Sigmoid colon (tissue), 7 donors: Measurements from ENCODE around the gene BRMS1. TPM values are rescaled to one million over a fixed set of nuclear protein-coding genes. Genes with fewer than 3 reads are reported as not detected.
"Not testable (repeated sequence)": the region's sequence is repeated elsewhere in the genome, so short reads cannot be mapped to it uniquely, and the experiment has no call there.

Source experiments
- DNase-seq: peaks from one replicate; pipeline ENCODE4 v3.0.0-alpha.2; 2019
- H3K27ac ChIP-seq, 4 donors: fragments of 200-600 bp; sonication (generic); one replicate each; pipeline ENCODE4 v1.5.1; 2016 to 2019; ENCODE audit warnings: mild to moderate bottlenecking in 1 of 4
- H3K27me3 ChIP-seq, 3 donors: fragments of 200-600 bp; sonication (generic); one replicate each; pipeline ENCODE4 v1.5.1; 2019; ENCODE audit warnings: mild to moderate bottlenecking in 1 of 3
- H3K36me3 ChIP-seq, 4 donors: fragments of 200-600 bp; sonication (generic); one replicate each; pipeline ENCODE4 v1.5.1; 2016 to 2019
- H3K4me1 ChIP-seq, 4 donors: fragments of 200-600 bp; sonication (generic); one replicate each; pipeline ENCODE4 v1.5.1; 2017 to 2019
- H3K4me3 ChIP-seq, 4 donors: fragments of 200-600 bp; sonication (generic); one replicate each; pipeline ENCODE4 v1.5.1; 2017 to 2019; ENCODE audit warnings: mild to moderate bottlenecking in 2 of 4, moderate library complexity in 1 of 4
- H3K9me3 ChIP-seq, 4 donors: fragments of 200-600 bp in 3 of 4; sonication (generic) in 3 of 4; one replicate each; pipeline versions ENCODE4 v1.5.1 to v1.6.1; 2013 to 2019
- EP300 ChIP-seq, 4 donors: sonication (generic); formaldehyde crosslinking; IDR thresholded peaks; one replicate each; pipeline ENCODE4 v1.6.1; 2017; ENCODE audit warnings: antibody characterized with exemption in 4 of 4
- POLR2A ChIP-seq, 2 donors: fragments of 450-650 bp; IDR thresholded peaks; one replicate each; pipeline ENCODE4 v1.6.1; 2016; ENCODE audit warnings: antibody characterized with exemption in 2 of 2, mild to moderate bottlenecking in 2 of 2, moderate library complexity in 2 of 2
- POLR2AphosphoS5 ChIP-seq, 4 donors: sonication (generic); formaldehyde crosslinking; IDR thresholded peaks; one replicate each; pipeline ENCODE4 v1.6.1; 2017; ENCODE audit warnings: antibody characterized with exemption in 4 of 4
- WGBS, 2 donors: extraction: QIAGEN DNeasy Blood & Tissue Kit; methylation state at CpG; one replicate each; pipeline ENCODE4 v1.1.7; 2013; 5-methylcytosine and 5-hydroxymethylcytosine counted together
- intact Hi-C: fragments of 100-400 bp; cut with DNase I; formaldehyde crosslinking; loops from one replicate; pipeline ENCODE4 v1.15.1; 2023
- polyA plus RNA-seq, 3 donors: library from polyadenylated mRNA; stranded (reverse); fragments of 200-250 nt; gene quantifications; one replicate each; pipeline ENCODE4 v1.2.3, GENCODE V29; 2013
- total RNA-seq, 4 donors: library from RNA; depleted of rRNA; stranded (reverse); fragments of >200 nt; gene quantifications; one replicate each; pipeline ENCODE4 v1.1.0, GENCODE V29; 2016
- TF ChIP-seq, protein P1 (sequence below), 4 experiments: fragments of 450-650 bp in 3 of 4; fragments of 200-600 bp in 1 of 4; IDR thresholded peaks; one replicate each; pipeline ENCODE4 v1.5.1; 2016 to 2019; ENCODE audit warnings: antibody characterized with exemption in 4 of 4, mild to moderate bottlenecking in 3 of 4, moderate library complexity in 2 of 4
- donor health status: healthy with polysubstance abuse.
- donor health status: Bipolar disorder and iron deficiency.
- donor health status: healthy.

The BRMS1 gene
- total and polyA plus RNA-seq, 7 donors = 20.2 to 81.8 (median 36.2) TPM

DNA sequence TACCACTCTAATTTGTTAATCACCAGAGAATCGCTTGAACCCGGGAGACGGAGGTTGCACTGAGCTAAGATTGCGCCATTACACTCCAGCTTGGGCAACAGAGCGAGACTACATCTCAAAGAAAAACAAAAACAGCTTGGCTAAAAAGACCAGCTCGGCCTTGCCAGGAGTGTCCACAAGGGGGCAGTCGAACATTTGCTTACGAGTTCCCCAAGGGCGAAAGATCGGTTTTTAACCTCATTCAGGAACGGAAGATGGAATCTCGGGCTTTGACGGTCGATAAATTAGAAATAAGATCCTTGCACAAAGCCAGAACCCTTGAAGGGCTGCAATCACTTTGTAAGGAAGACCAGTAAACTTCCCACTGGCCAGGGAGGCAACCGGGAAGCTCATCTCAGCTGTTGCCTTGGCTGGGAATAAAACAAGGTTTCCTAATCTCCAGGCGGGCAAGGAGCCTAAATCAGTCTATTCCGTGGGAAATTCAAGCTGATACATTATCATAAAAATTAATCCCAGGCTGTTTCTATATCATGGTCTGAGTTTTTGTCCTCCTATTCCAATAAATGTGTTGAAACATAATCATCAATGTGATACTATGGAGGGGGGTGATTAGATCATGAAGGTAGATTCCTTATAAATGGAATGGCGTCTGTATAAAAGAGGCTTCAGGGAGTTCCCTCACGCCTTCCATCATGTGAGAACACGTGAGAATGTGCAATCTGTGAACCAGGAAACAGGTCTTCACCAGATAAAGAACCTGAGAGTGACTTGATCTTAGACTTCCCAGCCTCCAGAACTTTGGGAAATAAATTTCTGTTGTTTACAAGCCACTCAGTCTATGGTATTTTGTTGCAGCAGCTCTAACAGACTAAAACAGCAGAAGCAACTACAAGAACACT is 41.5 kb upstream of the BRMS1 start:
- intact Hi-C loops = loop anchor here (1.0 to 5.0 kb wide), 3 partner anchors 39 to 74 kb away; partner anchors contain the start of genes B4GAT1 and BRMS1

DNA sequence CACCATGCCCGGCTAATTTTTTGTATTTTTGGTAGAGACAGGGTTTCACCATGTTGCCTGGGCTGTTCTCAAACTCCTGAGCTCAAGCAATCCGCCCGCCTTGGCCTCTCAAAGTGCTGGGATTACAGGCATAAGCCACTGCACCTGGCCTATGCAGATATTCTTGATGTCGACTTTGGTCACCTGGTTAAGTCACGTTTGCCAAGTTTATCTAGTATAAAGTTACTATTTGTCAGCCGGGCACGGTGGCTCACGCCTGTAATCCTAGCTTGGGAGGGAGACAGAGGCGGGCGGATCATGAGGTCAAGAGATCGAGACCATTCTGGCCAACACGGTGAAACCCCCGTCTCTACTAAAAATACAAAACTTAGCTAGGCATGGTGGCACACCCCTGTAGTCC is 39.4 kb upstream of the BRMS1 start:
- intact Hi-C loops, H3K4me1 ChIP-seq, H3K27ac ChIP-seq, DNase-seq, H3K36me3 ChIP-seq, H3K9me3 ChIP-seq, H3K4me3 ChIP-seq: not testable (repeated sequence)
- peaks cover 0 to 19% (median 0%) of the 10 kb centered on the region in 3 donors for H3K27me3 ChIP-seq
- WGBS, 2 donors = 46 to 80% methylated on average over 13 of the region's 13 CpGs

More for the DNA sequence above, 41.5 kb upstream of the BRMS1 start:
- Histone ChIP-seq H3K27me3 (peaks cover 0 to 5% (median 0%) of the 10 kb centered on the region in 3 donors), H3K27ac (peak overlapping the region in 1 of 4 donors; percentile 23), H3K4me3 (peak overlapping the region in 3 of 4 donors; percentile 8 to 30 (median 24)), H3K36me3 (no peaks in the 10 kb centered on the region), H3K4me1 (peaks cover 0 to 6% (median 4%) of the 10 kb centered on the region in 4 donors), H3K9me3 (no peaks in the 10 kb centered on the region)
- 5 to 8% methylated on average over 20 of the region's 20 CpGs for WGBS, 2 donors
- TF ChIP-seq POLR2A (IDR thresholded peaks at IDR 0.05) = no peak
- TF ChIP-seq EP300 (IDR thresholded peaks at IDR 0.05) = no peak
- no peak for TF ChIP-seq POLR2AphosphoS5 (IDR thresholded peaks at IDR 0.05)
- TF ChIP-seq, protein P1, sequence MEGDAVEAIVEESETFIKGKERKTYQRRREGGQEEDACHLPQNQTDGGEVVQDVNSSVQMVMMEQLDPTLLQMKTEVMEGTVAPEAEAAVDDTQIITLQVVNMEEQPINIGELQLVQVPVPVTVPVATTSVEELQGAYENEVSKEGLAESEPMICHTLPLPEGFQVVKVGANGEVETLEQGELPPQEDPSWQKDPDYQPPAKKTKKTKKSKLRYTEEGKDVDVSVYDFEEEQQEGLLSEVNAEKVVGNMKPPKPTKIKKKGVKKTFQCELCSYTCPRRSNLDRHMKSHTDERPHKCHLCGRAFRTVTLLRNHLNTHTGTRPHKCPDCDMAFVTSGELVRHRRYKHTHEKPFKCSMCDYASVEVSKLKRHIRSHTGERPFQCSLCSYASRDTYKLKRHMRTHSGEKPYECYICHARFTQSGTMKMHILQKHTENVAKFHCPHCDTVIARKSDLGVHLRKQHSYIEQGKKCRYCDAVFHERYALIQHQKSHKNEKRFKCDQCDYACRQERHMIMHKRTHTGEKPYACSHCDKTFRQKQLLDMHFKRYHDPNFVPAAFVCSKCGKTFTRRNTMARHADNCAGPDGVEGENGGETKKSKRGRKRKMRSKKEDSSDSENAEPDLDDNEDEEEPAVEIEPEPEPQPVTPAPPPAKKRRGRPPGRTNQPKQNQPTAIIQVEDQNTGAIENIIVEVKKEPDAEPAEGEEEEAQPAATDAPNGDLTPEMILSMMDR (IDR thresholded peaks at IDR 0.05) = peak; percentile 68 to 93 (median 76)
- peak; percentile 92 for DNase-seq

DNA sequence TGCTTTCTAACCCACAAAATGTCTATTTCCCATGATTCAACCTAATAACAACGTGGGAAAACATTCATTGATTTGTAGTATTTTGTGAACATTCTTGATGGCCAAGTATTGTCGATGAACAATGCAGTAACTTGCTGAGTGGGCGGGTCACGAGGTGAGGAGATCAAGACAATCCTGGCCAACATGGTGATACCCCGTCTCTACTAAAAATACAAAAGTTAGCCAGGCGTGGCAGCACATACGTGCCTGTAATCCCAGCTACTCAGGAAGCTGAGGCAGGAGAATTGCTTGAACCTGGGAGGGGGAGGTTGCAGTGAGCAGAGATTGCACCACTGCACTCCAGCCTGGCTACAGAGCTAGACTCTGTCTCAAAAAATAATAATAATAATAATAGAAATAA is 35.4 kb upstream of the BRMS1 start:
- DNase-seq, H3K4me3 ChIP-seq, H3K9me3 ChIP-seq, H3K36me3 ChIP-seq, intact Hi-C loops, H3K4me1 ChIP-seq, H3K27ac ChIP-seq: not testable (repeated sequence)
- peaks cover 0 to 51% (median 0%) of the 10 kb centered on the region in 3 donors for H3K27me3 ChIP-seq
- 22 to 27% methylated on average over 7 of the region's 7 CpGs for WGBS, 2 donors

DNA sequence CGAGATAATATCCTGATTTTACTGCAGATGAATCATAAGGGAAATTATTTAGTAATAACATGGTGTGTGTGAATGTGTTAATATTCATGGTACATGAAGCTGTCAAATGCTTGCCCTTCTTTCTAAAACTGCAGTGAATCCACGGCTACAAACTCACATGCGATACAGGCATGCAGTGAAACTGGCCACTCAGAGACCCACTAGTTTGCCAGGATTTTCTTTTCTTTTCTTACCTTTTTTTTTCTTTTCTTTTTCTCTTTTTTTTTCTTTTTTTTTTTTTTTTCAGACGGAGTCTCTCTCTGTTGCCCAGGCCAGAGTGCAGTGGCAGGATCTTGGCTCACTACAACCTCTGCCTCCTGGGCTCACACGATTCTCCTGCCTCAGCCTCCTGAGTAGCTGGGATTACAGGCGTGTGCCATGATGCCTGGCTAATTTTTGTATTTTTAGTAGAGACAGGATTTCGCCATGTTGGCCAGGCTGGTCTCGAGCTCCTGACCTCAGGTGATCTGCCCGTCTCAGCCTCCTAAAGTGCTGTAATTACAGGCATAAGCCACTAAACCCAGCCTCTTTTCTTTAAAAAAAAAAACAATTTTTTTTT is 28.9 kb upstream of the BRMS1 start:
- Histone ChIP-seq H3K27me3 (peaks cover 10 to 84% (median 39%) of the 10 kb centered on the region in 3 donors), H3K4me1 (peaks cover 0 to 20% (median 18%) of the 10 kb centered on the region in 4 donors)
- intact Hi-C loops, H3K9me3 ChIP-seq, H3K36me3 ChIP-seq, DNase-seq, H3K4me3 ChIP-seq, H3K27ac ChIP-seq: not testable (repeated sequence)
- WGBS, 2 donors = 73 to 86% methylated on average over 9 of the region's 9 CpGs

DNA sequence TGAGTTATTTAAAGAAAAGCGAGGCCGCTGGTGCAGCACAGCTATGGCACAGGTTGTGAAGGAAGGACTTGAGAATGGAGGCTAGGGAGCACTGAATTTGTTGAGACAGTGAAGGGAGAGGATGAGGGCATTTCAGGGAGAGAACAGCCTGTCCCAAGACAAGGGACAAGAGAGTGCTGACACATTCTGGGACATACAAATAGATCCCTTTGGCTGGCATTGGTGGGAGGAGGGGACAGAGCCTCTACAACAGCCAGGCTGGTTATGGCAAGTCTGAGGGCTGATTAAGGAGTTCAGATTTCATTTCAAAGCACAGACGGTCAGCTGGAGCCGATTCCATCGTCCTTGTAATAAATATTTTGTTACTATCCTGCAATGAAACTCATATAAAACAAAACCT is 28.4 kb upstream of the BRMS1 start:
- 45 to 76% methylated on average over 5 of the region's 5 CpGs for WGBS, 2 donors
- TF ChIP-seq, protein P1 (IDR thresholded peaks at IDR 0.05) = no peak
- TF ChIP-seq POLR2AphosphoS5 (IDR thresholded peaks at IDR 0.05) = no peak
- no peak for TF ChIP-seq EP300 (IDR thresholded peaks at IDR 0.05)
- TF ChIP-seq POLR2A (IDR thresholded peaks at IDR 0.05) = no peak
- H3K27me3 ChIP-seq = peaks cover 10 to 79% (median 39%) of the 10 kb centered on the region in 3 donors

More for the DNA sequence above, 28.4 kb upstream of the BRMS1 start:
- Histone ChIP-seq H3K9me3 (no peaks in the 10 kb centered on the region), H3K36me3 (no peaks in the 10 kb centered on the region), H3K4me1 (peaks cover 0 to 20% (median 18%) of the 10 kb centered on the region in 4 donors), H3K27ac (no peak overlapping the region), H3K4me3 (no peak overlapping the region)
- DNase-seq = no peak
- intact Hi-C loops = no loop called here
